ENCODE measurements around the gene NDUFAB1. TPM values are rescaled to one million over a fixed set of nuclear protein-coding genes. Genes with fewer than 3 reads are reported as not detected.

The NDUFAB1 gene
- total and polyA plus RNA-seq, 2 of the 13 experiments (the other 11 are each of a cell fraction or from before 2014, with no cell fraction given): 221 to 601 TPM

- TF ChIP-seq TIGD3 (CRISPR knock-in tag; IDR thresholded peaks at IDR 0.05; ENCODE audit: borderline replicate concordance) (peak; percentile 70), ZNF503 (CRISPR knock-in tag; IDR thresholded peaks at IDR 0.05) (peak; percentile 93), SRF (IDR thresholded peaks at IDR 0.05; ENCODE audit: low read depth, low read length) (peak; percentile 99), THAP7 (CRISPR knock-in tag; IDR thresholded peaks at IDR 0.05) (peak; percentile 81), PLSCR1 (CRISPR knock-in tag; IDR thresholded peaks at IDR 0.05; ENCODE audit: borderline replicate concordance) (peak; percentile 1), ZNF124 (CRISPR knock-in tag; IDR thresholded peaks at IDR 0.05) (peak; percentile 70; the same call in 1 of the 2 replicates), ZNF720 (CRISPR knock-in tag; IDR thresholded peaks at IDR 0.05) (no peak), CC2D1A (CRISPR knock-in tag; IDR thresholded peaks at IDR 0.05) (no peak), KDM6A (CRISPR knock-in tag; IDR thresholded peaks at IDR 0.05; ENCODE audit: low read depth) (no peak), KIAA2018 (CRISPR knock-in tag; IDR thresholded peaks at IDR 0.05; ENCODE audit: borderline replicate concordance) (no peak), DZIP1 (CRISPR knock-in tag; IDR thresholded peaks at IDR 0.05) (peak; percentile 64)
These were observed 45.0 kb upstream of the NDUFAB1 start, which contains the start of the genes DCTN5 and PALB2 (continued) for GRCh38 chr16:23640931-23641765.

Measured in HepG2 (cell line).